ENCODE data around the gene ISYNA1.

The ISYNA1 gene

DNA sequence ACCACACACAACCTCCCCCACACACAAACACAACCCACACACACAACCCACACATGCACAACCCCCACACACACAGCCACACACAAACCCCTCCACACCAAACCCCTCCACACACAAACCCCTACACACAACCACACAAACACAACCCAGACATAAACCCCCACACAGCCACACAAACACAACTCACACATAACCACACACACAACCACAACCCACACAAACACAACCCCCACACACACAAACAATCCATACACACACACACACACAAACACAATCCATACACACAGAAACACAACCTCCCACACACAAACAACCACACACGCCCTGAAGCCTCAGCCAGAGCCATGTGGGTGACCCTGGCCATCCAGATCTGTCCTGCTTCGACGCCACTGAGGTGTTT is 30.0 kb upstream of the ISYNA1 start:
- TF ChIP-seq, protein P1, sequence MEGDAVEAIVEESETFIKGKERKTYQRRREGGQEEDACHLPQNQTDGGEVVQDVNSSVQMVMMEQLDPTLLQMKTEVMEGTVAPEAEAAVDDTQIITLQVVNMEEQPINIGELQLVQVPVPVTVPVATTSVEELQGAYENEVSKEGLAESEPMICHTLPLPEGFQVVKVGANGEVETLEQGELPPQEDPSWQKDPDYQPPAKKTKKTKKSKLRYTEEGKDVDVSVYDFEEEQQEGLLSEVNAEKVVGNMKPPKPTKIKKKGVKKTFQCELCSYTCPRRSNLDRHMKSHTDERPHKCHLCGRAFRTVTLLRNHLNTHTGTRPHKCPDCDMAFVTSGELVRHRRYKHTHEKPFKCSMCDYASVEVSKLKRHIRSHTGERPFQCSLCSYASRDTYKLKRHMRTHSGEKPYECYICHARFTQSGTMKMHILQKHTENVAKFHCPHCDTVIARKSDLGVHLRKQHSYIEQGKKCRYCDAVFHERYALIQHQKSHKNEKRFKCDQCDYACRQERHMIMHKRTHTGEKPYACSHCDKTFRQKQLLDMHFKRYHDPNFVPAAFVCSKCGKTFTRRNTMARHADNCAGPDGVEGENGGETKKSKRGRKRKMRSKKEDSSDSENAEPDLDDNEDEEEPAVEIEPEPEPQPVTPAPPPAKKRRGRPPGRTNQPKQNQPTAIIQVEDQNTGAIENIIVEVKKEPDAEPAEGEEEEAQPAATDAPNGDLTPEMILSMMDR (IDR thresholded peaks at IDR 0.05; ENCODE audit: low read depth, low read length, missing control alignments) = no peak
- no peak overlapping the region for H3K4me3 ChIP-seq (replicated peaks; ENCODE audit: low read depth, low read length)
- DNase-seq (ENCODE audit: extremely low read depth, low read depth) = no peak

DNA sequence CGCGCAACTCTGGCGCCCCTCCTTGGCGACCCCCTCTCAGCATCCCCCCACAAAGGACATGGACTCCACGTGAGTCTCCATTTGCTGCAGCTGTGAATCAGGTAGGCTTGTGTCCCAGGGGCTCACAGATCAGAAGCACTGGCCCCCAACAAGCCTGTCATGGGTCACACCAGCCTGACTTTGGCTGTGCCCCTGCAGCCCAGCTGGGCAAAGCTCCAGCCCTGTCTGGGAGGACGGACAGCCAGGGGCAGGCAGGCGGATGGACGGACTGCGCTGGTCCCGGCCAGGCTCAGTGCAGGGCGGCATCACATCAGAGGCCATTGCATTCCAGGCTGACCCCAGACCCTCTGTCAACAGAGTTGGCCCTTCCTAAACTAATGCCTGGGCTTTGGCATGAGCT is 28.4 kb upstream of the ISYNA1 start:
- TF ChIP-seq, protein P1 (IDR thresholded peaks at IDR 0.05; ENCODE audit: low read depth, low read length, missing control alignments) = no peak
- no peak for DNase-seq (ENCODE audit: extremely low read depth, low read depth)
- H3K4me3 ChIP-seq (replicated peaks; ENCODE audit: low read depth, low read length) = no peak overlapping the region

GRCh38 chr19:18465964-18466339 is 28.0 kb upstream of the ISYNA1 start:
- no peak for DNase-seq (ENCODE audit: extremely low read depth, low read depth)
- H3K4me3 ChIP-seq (replicated peaks; ENCODE audit: low read depth, low read length) = no peak overlapping the region
- TF ChIP-seq, protein P1 (IDR thresholded peaks at IDR 0.05; ENCODE audit: low read depth, low read length, missing control alignments) = no peak

- no peak for DNase-seq (ENCODE audit: extremely low read depth, low read depth)
- no peak overlapping the region for H3K4me3 ChIP-seq (replicated peaks; ENCODE audit: low read depth, low read length)
- TF ChIP-seq, protein P1 (IDR thresholded peaks at IDR 0.05; ENCODE audit: low read depth, low read length, missing control alignments) = no peak
Observed at GRCh38 chr19:18465214-18465963, 27.5 kb upstream of the ISYNA1 start.

GRCh38 chr19:18464646-18465045 is 26.7 kb upstream of the ISYNA1 start:
- H3K4me3 ChIP-seq (replicated peaks; ENCODE audit: low read depth, low read length) = no peak overlapping the region
- DNase-seq (ENCODE audit: extremely low read depth, low read depth) = no peak
- TF ChIP-seq, protein P1 (IDR thresholded peaks at IDR 0.05; ENCODE audit: low read depth, low read length, missing control alignments) = no peak

DNA sequence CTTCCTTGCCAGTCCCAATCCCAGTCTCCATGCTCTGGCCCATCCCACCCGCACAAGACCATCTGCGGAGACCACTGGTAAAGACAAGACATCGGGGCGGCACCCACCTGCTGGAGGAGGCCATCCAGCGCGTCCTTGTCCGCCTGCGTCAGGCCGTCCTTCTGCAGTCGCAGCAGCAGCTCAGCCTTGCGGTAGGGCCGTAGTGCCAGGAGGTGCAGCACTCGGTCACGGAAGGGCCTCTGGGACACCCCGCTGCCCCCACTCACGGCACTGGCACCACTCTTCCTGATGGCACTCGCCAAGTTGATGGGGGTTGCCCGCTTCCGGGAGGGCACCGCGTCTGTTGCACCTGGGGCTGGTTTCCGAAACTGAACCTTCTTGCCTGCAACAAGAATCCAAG is 23.5 kb upstream of the ISYNA1 start:
- TF ChIP-seq, protein P1 (IDR thresholded peaks at IDR 0.05; ENCODE audit: low read depth, low read length, missing control alignments) = no peak
- no peak overlapping the region for H3K4me3 ChIP-seq (replicated peaks; ENCODE audit: low read depth, low read length)
- DNase-seq (ENCODE audit: extremely low read depth, low read depth) = no peak

DNA sequence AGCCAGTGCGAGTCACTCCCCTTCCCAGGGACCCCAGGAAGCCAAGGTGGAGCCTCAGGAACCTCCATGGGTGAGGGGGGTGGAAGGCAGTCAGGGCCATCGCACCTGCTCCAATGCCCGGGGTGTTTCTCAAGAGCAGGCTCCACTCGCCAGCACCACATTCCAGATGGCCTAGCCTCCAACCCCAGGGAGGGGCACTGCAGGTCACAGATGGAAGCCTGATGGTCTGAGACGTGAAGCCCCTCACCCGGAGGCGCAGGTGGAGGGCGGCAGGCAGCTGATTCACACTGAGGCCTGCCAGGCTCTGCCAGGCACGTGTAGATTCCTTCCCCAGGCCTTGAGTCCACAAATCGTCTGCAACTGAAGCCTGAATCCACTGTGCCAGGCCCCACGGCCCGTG is 23.0 kb upstream of the ISYNA1 start:
- DNase-seq (ENCODE audit: extremely low read depth, low read depth) = no peak
- no peak overlapping the region for H3K4me3 ChIP-seq (replicated peaks; ENCODE audit: low read depth, low read length)
- TF ChIP-seq, protein P1 (IDR thresholded peaks at IDR 0.05; ENCODE audit: low read depth, low read length, missing control alignments) = no peak

Measured in HFF-Myc (cell line).